ENCODE results near the gene CHST2.

Gene CHST2

DNA sequence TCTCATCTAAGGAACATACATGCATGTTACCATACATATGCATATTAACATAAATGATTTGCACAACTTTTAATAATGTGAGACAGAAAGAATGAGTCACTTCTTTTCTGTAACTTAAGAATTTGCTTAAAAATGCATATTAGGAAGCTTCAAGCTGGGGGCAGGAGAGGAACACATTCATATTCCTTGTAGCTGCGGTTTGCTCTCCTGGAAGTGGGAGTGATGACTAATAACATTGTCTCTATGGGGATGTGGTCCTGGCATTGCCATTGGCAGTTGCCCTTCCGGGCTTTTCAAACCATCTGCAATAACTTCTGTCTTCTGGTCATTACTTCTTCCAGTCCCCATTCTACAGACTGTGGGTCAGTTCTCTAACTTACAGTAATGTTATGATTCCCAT, 15.6 kb downstream of the CHST2 start:
- no peak for DNase-seq

DNA sequence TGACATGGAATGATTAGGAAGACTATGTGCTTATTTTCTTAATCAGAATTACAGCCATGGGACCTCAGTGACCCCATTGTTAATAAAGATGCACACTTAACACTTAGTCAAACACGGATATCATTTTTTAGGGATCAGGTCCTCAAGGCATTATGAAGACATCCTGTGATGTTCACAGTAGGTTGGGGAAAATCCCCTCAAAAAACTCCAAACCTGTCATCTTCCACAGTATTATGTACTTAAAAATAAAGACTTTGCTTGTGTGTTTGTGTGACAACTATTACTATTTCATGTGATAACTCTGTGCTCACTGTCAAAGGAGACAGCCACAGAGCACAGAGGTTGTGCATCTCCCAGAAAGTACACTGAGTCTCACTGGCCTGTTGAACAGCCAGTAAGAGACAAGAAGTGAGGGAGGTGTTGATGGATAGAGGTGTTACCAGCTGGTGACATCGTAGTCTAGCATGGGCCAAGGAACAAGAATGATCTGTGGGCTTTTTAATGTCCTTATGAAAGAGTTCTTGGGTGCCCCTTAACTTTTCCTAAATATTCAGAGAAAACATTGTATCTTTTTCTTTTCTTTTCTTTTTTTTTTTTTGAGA, 18.0 kb downstream of the CHST2 start:
- no peak for DNase-seq

- no peak for DNase-seq
Observed at GRCh38 chr3:143138953-143139352, 19.4 kb downstream of the CHST2 start.

GRCh38 chr3:143139762-143140161, 20.2 kb downstream of the CHST2 start:
- DNase-seq = no peak

- no peak for DNase-seq
Observed at GRCh38 chr3:143140550-143140949, 21.0 kb downstream of the CHST2 start.

- DNase-seq = no peak
Observed at GRCh38 chr3:143142354-143142753, 22.8 kb downstream of the CHST2 start.

- DNase-seq = no peak
Observed at GRCh38 chr3:143145906-143146305, 26.3 kb downstream of the CHST2 start.

DNA sequence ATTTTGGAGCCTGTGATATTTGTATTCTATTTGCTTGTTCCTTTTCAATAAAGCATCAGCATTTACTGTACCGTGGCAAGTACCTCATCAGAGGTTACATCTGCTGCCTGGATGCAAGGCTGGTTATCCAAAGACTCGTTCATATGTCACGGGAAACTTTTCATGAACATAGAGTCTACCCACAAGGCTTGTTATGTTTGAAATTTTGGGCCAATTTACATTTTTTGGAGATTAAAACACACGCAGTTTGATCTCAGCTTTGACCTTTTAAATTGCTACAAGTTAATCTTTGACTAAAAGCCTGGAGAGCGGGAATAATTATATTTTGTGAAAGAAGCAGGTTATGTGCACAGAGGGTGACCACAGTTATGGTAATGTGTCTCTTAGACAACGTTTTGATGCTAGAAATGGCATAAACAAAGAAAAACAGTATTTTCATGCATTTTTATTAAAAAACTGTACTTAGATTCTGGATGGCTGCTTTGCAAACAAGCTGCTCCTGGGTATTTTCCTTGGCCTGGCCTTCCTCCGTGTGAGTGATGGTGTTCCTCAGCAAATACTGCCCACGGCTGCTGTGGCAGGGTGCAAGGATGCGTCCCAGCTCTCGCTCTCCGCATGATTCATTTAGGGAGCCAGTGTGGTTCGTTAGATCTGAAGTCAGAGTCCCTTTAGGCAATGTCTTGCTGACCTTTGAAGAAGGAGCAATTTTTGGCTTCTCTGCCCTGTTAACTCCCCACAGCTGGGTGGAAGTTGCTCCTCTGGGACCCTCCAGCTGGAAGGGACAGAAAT, 27.1 kb downstream of the CHST2 start:
- no peak for DNase-seq

DNA sequence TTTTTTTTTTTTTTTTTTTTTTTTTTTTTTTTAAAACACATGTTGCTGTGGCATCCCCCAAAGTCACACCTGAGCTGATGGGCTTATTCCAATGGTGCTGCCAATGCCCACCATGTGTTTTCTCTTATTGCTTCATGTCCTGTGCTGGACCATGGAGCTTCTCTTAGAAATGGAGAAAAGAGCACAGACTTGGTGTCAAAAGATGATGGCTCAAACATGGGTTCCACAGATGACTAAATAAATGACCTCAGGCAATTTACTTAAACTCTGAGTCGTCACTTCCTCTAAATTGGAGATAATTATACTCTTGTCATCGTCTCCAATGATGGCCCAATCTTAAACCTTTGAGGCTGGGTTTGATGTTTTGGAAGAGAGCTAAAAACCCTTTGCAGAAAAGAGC, 28.1 kb downstream of the CHST2 start:
- no peak for DNase-seq

- DNase-seq = no peak
Observed at GRCh38 chr3:143150071-143150470, 30.5 kb downstream of the CHST2 start.

DNA sequence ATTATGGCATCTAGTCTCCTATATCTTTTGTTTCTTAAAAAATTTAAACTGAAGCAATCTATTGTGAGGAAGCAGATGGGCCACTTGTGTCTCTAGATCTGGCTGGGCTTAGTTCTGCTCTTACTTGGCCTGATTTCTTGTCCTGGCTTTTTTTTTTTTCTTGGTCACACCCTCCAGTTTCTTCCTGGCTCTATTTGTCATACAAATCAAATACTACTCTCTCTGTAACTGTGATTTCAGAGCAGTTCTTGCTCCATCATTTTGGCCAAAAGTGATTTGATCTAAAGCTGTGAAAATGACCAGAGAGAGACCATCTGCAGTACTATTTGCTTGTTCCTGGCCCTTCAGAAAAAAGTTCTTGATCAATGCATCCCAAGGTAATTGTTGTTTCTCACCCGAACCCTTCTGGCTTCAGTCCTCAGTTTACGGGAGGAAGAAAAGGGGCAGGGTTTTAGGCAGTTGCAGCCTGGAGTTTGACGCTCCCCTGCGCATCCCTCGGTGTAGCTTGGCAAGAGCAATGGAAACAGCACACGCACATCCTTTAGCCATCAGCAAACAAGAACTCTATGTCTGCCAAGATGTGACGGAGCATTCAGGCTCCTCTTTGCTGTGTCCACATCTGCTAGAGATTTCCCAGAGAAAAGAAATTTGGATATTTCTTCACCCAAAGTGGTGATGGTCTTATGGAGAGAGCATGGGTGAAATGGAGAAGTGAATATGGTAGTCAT, 31.6 kb downstream of the CHST2 start:
- no peak for DNase-seq

DNA sequence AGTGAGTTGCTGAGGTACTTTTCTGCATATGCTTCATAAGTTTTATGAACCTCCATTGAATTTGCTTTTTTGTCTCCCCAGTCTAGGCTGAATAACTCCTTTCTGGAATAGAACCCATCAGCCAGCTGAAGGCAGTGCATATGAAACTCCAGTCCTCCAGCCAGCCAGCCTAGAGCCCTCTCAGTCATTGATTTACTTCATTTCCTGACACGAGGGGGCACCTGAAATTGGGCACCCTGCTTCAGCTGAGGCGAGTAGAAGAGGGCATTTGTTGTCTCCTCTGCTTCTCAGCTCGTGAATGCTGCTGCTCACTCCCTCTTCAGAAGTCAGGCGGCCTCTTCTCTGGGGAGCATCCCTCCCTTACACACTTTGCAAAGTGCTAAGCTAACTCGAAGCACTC, 32.5 kb downstream of the CHST2 start:
- DNase-seq = no peak

- DNase-seq = no peak
Observed at GRCh38 chr3:143155756-143156155, 36.2 kb downstream of the CHST2 start.

DNA sequence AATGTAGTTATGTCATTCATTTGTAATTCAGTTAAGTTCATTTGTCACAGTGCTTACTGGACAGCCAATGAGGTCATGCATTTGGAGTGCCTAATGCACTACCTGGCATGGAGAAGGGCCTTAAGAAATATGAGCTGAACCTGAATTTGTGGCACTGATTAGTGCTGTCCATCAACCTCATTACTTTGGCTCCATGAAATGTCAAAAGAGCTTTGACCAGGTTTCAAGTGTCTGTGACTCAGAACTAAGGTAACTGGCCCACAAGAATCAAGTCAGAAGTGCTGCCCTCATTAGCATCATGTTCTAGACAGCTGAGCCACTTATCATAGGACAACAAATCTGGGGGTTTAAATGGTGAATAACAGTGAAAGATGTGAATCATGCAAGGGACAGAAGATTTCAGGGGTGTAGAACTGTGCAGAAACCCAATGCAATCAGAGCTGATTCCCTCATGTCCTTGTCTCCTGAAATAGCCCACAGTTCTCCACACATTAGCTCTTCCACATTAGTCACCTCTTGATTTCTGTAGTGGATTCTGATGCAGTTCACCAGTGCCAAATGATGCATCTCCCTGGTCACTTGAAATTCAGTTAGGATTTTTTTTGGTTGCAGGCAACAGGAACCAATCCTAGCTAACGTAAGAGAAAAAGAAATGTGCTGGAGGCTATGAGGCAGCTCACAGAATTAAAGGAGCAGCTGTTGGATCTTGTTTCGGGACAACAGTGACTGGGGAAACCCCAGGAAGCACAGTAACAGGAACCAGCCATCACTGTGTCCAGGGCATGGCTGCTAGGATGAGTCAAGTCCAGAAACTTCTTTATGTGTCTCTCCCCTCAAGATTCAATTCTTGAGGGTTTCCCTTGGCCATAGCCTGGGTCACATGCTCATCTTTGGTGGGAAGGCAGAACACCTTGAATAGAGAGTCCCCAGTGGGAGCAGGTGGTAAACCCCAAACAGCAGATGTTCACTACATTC, 38.7 kb downstream of the CHST2 start:
- no peak for DNase-seq

DNA sequence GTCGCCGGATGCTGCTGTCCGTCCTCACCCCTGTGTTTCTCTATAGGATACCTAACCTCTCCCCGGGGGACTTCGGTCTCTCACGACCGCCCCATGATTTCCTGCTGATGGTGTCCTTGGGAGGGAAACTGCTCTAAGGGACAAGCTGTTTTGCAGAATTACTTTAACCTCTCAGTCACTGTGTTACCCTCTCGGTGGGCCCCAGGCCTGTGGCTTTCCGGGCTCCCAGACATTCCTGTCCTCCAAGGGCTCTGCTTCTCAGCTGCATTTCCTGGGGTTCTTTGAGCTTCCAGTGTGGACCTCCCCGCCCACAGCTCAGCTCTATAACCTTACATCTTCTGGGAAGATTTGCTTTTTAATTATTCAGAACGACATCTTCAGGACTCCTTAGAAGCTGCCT, 40.9 kb downstream of the CHST2 start:
- DNase-seq = no peak

GRCh38 chr3:143163562-143164100, 44.1 kb downstream of the CHST2 start:
- DNase-seq = no peak

GRCh38 chr3:143165211-143165610, 45.6 kb downstream of the CHST2 start:
- DNase-seq = no peak

DNA sequence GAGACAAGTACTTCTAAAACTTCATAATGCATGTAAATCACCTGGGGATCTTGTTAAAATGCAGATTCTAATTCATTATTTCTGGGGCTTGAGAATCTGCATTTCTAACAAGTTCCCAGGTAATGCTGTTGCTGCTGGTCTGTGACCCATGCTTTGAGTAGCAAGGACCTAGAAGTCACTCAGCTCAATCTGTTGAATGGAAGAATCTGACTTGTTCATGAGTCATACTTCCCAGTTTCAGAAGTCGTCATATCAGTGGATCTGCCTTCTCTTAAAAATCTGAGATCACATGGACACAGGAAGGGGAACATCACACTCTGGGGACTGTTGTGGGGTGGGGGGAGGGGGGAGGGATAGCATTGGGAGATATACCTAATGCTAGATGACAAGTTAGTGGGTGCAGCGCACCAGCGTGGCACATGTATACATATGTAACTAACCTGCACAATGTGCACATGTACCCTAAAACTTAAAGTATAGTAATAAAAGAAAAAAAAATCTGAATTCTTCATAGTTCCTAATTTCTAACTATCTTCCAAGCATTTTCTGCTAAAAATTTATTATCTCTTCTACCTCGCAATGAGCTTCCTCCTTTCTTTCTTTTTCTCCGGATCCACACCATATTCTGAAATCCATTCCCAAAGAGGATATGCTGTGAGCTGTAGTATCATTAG, 46.2 kb downstream of the CHST2 start:
- peak; percentile 26 for DNase-seq

GRCh38 chr3:143166376-143166775, 46.8 kb downstream of the CHST2 start:
- DNase-seq = no peak

- DNase-seq = no peak
Observed at GRCh38 chr3:143167969-143168854, 48.6 kb downstream of the CHST2 start.

DNA sequence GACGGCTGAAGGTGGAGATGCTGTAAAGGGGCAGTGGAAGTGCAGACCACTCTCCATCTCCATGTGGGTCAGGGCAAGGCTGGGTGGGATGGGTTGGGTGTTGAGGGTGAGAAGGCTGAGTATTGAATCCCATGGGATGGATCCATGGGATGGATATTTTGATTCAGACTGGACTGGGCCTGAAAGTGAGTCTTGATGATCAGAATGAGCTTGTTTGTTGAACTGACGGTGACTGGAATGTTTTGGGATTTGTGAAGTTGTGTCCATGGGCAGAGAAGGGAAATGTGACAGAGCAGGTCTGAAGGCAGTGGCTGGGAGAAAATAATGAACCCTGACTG, 49.3 kb downstream of the CHST2 start:
- no peak for DNase-seq

Measured in CD4-positive, alpha-beta T cell treated with Interleukin-17A for 1 hour (primary cell).